Activated CD4-positive, alpha-beta memory T cell treated with anti-CD3 and anti-CD28 coated beads for 36 hours (primary cell): ENCODE results near the gene SSRP1. TPM values are rescaled to one million over a fixed set of nuclear protein-coding genes. Genes with fewer than 3 reads are reported as not detected.

ENCODE experiments used
- CTCF ChIA-PET: fragments of 350-600 bp; sonication (Branson Sonifier 250); formaldehyde crosslinking; loops from one replicate; lab custom pipeline; 2021; ENCODE audit warnings: antibody characterized with exemption, inconsistent platforms; lab: Charles Lee
- POLR2A ChIA-PET: fragments of 350-600 bp; sonication (Branson Sonifier 250); formaldehyde crosslinking; loops from one replicate; lab custom pipeline; 2021; ENCODE audit warnings: antibody characterized with exemption; lab: Charles Lee
- DNase-seq: peaks from one replicate; pipeline ENCODE4 v3.0.0-alpha.2; 2020
- H3K27ac Mint-ChIP-seq: one replicate; pipeline ENCODE4 v1.8.0; 2021; ENCODE audit warnings: mixed read lengths
- H3K27me3 Mint-ChIP-seq: one replicate; pipeline ENCODE4 v1.8.0; 2021; ENCODE audit warnings: mixed read lengths
- H3K36me3 Mint-ChIP-seq: one replicate; pipeline ENCODE4 v1.8.0; 2021; ENCODE audit warnings: mixed read lengths
- H3K4me1 Mint-ChIP-seq: one replicate; pipeline ENCODE4 v1.8.0; 2021; ENCODE audit warnings: low read depth, mixed read lengths
- H3K4me3 Mint-ChIP-seq: one replicate; pipeline ENCODE4 v1.8.0; 2021; ENCODE audit warnings: mild to moderate bottlenecking, mixed read lengths
- H3K9me3 Mint-ChIP-seq: one replicate; pipeline ENCODE4 v1.8.0; 2021; ENCODE audit warnings: mixed read lengths
- intact Hi-C: fragments of 100-400 bp; cut with micrococcal nuclease; formaldehyde crosslinking; loops from one replicate; pipeline ENCODE4 v1.15.1; 2023
- total RNA-seq, 2 experiments: library from RNA; stranded (reverse); gene quantifications; one replicate each; pipeline ENCODE4 v1.2.3, GENCODE V29; 2021

The SSRP1 gene, protein sequence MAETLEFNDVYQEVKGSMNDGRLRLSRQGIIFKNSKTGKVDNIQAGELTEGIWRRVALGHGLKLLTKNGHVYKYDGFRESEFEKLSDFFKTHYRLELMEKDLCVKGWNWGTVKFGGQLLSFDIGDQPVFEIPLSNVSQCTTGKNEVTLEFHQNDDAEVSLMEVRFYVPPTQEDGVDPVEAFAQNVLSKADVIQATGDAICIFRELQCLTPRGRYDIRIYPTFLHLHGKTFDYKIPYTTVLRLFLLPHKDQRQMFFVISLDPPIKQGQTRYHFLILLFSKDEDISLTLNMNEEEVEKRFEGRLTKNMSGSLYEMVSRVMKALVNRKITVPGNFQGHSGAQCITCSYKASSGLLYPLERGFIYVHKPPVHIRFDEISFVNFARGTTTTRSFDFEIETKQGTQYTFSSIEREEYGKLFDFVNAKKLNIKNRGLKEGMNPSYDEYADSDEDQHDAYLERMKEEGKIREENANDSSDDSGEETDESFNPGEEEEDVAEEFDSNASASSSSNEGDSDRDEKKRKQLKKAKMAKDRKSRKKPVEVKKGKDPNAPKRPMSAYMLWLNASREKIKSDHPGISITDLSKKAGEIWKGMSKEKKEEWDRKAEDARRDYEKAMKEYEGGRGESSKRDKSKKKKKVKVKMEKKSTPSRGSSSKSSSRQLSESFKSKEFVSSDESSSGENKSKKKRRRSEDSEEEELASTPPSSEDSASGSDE
- total RNA-seq: 100 to 1,000 TPM; 256 to 262 TPM

- intact Hi-C loops: loop anchor here (1.0 to 5.0 kb wide), 6 partner anchors 10 to 331 kb away; partner anchors contain the start of genes SLC43A3, TIMM10, UBE2L6 and YPEL4
- Mint-ChIP-seq H3K27me3 (no peaks in the 10 kb centered on the region), H3K27ac (peak within 1 kb of the TSS; percentile 98), H3K4me1 (peaks cover 47% of the 10 kb centered on the region), H3K36me3 (peaks cover 36% of the 10 kb centered on the region), H3K9me3 (no peaks in the 10 kb centered on the region), H3K4me3 (peak within 1 kb of the TSS; percentile 91)
- CTCF ChIA-PET: interaction anchor here (1.1 to 4.8 kb wide), 7 partner anchors 10 to 495 kb away, joined by 3 to 28 read pairs (median 4); partner anchors contain the start of genes RTN4RL2 and TNKS1BP1
- peak; percentile 92 for DNase-seq
- POLR2A ChIA-PET: interaction anchor here (0.6 to 2.5 kb wide), 8 partner anchors 10 to 406 kb away, joined by 3 to 30 read pairs (median 4); partner anchors contain the start of genes SELENOH, SLC43A1 and TNKS1BP1
Measured at GRCh38 chr11:57335343-57336110, at the start of gene SSRP1. Gene SSRP1, minus strand, starts transcription at chr11:57335892. Its CDS starts 771 bp downstream, at chr11:57335121.

DNA sequence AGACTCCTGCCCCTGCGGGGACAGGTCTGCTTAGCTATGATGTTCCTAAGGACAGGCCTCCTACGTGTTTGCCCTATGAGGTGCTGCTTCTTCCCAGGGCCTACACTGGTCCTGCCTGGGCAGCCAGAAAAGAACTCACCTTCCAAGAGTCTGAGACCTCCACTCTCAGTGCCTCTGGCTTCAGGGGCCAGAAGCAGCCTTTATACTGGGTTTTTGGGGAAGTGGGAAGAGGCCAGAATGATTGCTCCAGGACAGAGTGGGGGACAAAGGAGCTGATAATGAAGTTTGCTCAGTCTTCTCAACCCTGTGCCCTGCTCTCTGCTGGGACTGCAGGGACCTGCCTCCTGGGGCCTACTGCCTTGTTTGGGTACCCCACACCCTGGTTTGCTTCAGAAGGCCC, 45.3 kb upstream of the SSRP1 start, which contains the start of gene PRG3:
Gene PRG3 (minus strand): TSS at position 176 of the 400 bp plus-strand sequence. CDS start 442 bp downstream, outside the sequence.
- intact Hi-C loops: no loop called here
- POLR2A ChIA-PET: no interaction called here
- peaks cover 13% of the 10 kb centered on the region for H3K27me3 Mint-ChIP-seq
- H3K4me3 Mint-ChIP-seq: no peak within 1 kb of the TSS
- H3K27ac Mint-ChIP-seq: no peak within 1 kb of the TSS
- H3K9me3 Mint-ChIP-seq: no peaks in the 10 kb centered on the region
- CTCF ChIA-PET: interaction anchor here (1.0 kb wide), 1 partner anchor 31 kb away, joined by 3 read pairs; no protein-coding TSS in a partner anchor
- no peak for DNase-seq
- no peaks in the 10 kb centered on the region for H3K36me3 Mint-ChIP-seq
- H3K4me1 Mint-ChIP-seq: no peaks in the 10 kb centered on the region

GRCh38 chr11:57379732-57380131, 44.0 kb upstream of the SSRP1 start:
- Mint-ChIP-seq H3K27ac (no peak overlapping the region), H3K27me3 (peaks cover 13% of the 10 kb centered on the region), H3K36me3 (no peaks in the 10 kb centered on the region), H3K9me3 (no peaks in the 10 kb centered on the region), H3K4me3 (no peak overlapping the region), H3K4me1 (no peaks in the 10 kb centered on the region)
- ChIA-PET CTCF (interaction anchor here (0.8 to 1.4 kb wide), 3 partner anchors 30 to 113 kb away, joined by 3 read pairs; no protein-coding TSS in a partner anchor), POLR2A (no interaction called here)
- intact Hi-C loops: no loop called here
- DNase-seq: no peak

DNA sequence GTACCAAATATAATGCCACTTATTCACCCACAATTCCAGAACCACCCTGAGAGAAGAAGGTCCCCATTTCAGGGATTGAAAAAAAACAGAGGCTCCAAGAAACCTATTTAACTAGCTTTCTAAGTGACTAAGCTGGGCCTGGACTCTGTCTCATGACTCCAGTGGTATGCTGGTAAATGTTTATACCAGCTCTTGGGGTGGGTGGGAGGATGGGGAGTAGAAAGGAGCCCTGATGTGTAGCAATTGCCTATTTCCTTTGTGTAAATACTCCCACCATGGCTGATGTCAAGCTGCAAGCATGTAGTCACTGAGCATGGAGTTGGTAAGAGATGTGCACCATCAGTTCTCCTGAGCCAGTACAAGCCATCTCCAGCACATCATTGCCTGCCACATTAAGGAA, 42.5 kb upstream of the SSRP1 start:
- H3K4me1 Mint-ChIP-seq: no peaks in the 10 kb centered on the region
- no peaks in the 10 kb centered on the region for H3K9me3 Mint-ChIP-seq
- POLR2A ChIA-PET: no interaction called here
- no peak overlapping the region for H3K4me3 Mint-ChIP-seq
- CTCF ChIA-PET: interaction anchor here (0.6 kb wide), 1 partner anchor 47 kb away, joined by 3 read pairs; no protein-coding TSS in a partner anchor
- H3K27ac Mint-ChIP-seq: no peak overlapping the region
- no peak for DNase-seq
- intact Hi-C loops: no loop called here
- H3K27me3 Mint-ChIP-seq: peaks cover 13% of the 10 kb centered on the region
- no peaks in the 10 kb centered on the region for H3K36me3 Mint-ChIP-seq

GRCh38 chr11:57377107-57377506, 41.4 kb upstream of the SSRP1 start:
- H3K27ac Mint-ChIP-seq: no peak overlapping the region
- H3K4me3 Mint-ChIP-seq: no peak overlapping the region
- ChIA-PET CTCF (no interaction called here), POLR2A (no interaction called here)
- no peaks in the 10 kb centered on the region for H3K4me1 Mint-ChIP-seq
- peaks cover 13% of the 10 kb centered on the region for H3K27me3 Mint-ChIP-seq
- H3K9me3 Mint-ChIP-seq: no peaks in the 10 kb centered on the region
- no peak for DNase-seq
- H3K36me3 Mint-ChIP-seq: no peaks in the 10 kb centered on the region
- intact Hi-C loops: no loop called here

DNA sequence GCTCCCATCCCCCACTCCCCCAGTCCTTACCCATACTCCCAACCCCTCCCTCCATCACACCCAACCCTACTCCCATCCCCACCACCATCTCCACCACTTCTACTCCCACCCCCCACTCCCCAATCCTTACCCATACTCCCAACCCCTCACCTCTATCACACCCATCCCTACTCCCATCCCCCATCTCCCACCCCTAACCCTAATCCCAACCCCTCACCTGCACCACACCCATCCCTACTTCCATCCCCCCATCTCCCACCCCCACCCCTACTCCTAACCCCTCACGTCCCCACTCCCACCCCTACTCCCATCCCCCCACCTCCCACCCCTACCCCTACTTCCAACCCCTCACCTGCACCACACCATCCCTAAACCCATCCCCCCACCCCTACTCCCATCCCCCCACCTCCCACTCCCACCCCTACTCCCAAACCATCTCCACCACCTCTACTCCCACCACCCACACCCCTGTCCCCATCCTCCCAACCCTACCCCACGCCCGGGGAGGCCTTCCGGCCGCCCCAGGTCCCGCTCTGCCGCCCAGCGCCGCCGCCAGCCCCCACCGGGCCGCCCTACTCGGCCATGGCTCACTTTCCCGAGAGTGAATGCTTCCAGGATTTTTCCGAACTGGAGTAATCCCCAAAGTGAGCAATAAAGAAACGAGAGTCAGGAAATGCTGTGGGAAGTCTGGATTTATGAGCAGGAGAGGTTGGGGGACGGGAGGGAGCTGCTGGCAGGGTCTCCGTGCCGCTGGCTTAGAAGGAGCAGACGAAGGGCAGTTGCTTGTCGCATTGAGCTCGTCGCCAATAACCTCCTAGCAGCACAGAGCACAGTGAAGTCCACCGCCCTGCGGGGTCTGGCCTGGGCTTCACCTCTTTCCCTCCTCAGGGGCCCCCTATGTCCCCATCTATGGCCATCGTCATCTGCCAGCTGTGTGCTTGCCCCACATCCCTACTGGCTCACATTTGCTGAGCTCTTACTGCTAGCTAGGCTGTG, 40.7 kb upstream of the SSRP1 start:
- CTCF ChIA-PET: no interaction called here
- peaks cover 13% of the 10 kb centered on the region for H3K27me3 Mint-ChIP-seq

DNA sequence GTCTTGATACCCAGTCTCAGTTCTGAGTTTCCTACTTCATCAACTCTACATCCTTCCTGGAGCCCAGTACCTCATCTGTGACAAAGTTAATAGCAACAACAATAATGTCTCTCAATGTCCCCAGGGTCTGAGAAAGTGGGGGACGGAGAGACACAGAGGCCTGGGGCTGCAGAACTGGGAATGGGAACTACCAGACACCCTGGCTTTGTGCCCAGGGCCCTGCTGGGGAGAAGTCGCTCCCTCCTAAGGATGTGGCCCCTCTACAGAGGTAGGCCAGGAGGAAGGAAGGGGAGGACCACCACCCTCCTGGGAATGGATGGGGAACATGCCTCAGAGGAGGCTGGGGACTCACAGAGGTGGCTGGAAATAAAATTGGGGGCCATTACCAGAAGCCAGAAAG, 39.8 kb upstream of the SSRP1 start:
- peaks cover 13% of the 10 kb centered on the region for H3K27me3 Mint-ChIP-seq
- intact Hi-C loops: no loop called here
- no peaks in the 10 kb centered on the region for H3K36me3 Mint-ChIP-seq
- no peaks in the 10 kb centered on the region for H3K9me3 Mint-ChIP-seq
- CTCF ChIA-PET: no interaction called here
- H3K27ac Mint-ChIP-seq: no peak overlapping the region
- DNase-seq: no peak
- no peaks in the 10 kb centered on the region for H3K4me1 Mint-ChIP-seq
- H3K4me3 Mint-ChIP-seq: no peak overlapping the region
- POLR2A ChIA-PET: no interaction called here

More for the DNA sequence above, 40.7 kb upstream of the SSRP1 start:
- Mint-ChIP-seq H3K4me3 (no peak overlapping the region), H3K4me1 (no peaks in the 10 kb centered on the region), H3K9me3 (no peaks in the 10 kb centered on the region), H3K27ac (no peak overlapping the region), H3K36me3 (no peaks in the 10 kb centered on the region)
- DNase-seq: no peak
- intact Hi-C loops: no loop called here
- POLR2A ChIA-PET: no interaction called here

- DNase-seq: no peak
- H3K27me3 Mint-ChIP-seq: peaks cover 11% of the 10 kb centered on the region
- no peaks in the 10 kb centered on the region for H3K4me1 Mint-ChIP-seq
- H3K9me3 Mint-ChIP-seq: no peaks in the 10 kb centered on the region
- POLR2A ChIA-PET: no interaction called here
- intact Hi-C loops: no loop called here
- H3K4me3 Mint-ChIP-seq: no peak overlapping the region
- CTCF ChIA-PET: no interaction called here
- H3K27ac Mint-ChIP-seq: no peak overlapping the region
- no peaks in the 10 kb centered on the region for H3K36me3 Mint-ChIP-seq
Measured at GRCh38 chr11:57374966-57375365, 39.3 kb upstream of the SSRP1 start.

- intact Hi-C loops: no loop called here
- H3K36me3 Mint-ChIP-seq: no peaks in the 10 kb centered on the region
- POLR2A ChIA-PET: no interaction called here
- H3K27ac Mint-ChIP-seq: no peak overlapping the region
- peaks cover 4% of the 10 kb centered on the region for H3K27me3 Mint-ChIP-seq
- CTCF ChIA-PET: no interaction called here
- DNase-seq: no peak
- no peak overlapping the region for H3K4me3 Mint-ChIP-seq
- H3K4me1 Mint-ChIP-seq: no peaks in the 10 kb centered on the region
- no peaks in the 10 kb centered on the region for H3K9me3 Mint-ChIP-seq
Measured at GRCh38 chr11:57373146-57373545, 37.5 kb upstream of the SSRP1 start.

DNA sequence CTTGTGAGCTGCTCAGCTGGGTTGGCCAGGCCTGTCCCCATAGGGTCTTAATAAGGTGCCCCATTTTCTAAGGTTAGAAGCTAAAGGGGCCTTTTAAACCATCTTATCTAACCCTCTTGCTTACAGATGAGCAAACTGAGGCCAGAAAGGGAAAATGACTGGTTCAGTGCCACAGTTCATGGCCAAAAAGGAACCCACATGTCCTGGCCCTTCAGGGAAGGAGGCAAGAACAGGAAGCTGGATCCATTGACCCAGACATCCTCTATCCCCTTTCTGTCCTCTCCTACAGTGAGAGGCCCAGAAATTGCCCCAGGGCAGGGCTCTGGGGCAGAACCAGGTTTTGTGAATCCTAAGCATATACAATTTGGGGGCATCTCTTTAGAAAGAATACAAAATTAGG, 35.2 kb upstream of the SSRP1 start:
- H3K27ac Mint-ChIP-seq: no peak overlapping the region
- H3K9me3 Mint-ChIP-seq: no peaks in the 10 kb centered on the region
- H3K4me1 Mint-ChIP-seq: no peaks in the 10 kb centered on the region
- H3K36me3 Mint-ChIP-seq: no peaks in the 10 kb centered on the region
- POLR2A ChIA-PET: no interaction called here
- DNase-seq: no peak
- no peak overlapping the region for H3K4me3 Mint-ChIP-seq
- CTCF ChIA-PET: interaction anchor here (0.8 kb wide), 1 partner anchor 21 kb away, joined by 3 read pairs; no protein-coding TSS in a partner anchor
- H3K27me3 Mint-ChIP-seq: no peaks in the 10 kb centered on the region
- intact Hi-C loops: no loop called here

- no peaks in the 10 kb centered on the region for H3K36me3 Mint-ChIP-seq
- no peak for DNase-seq
- ChIA-PET CTCF (no interaction called here), POLR2A (no interaction called here)
- no peaks in the 10 kb centered on the region for H3K9me3 Mint-ChIP-seq
- intact Hi-C loops: no loop called here
- H3K4me3 Mint-ChIP-seq: no peak overlapping the region
- no peaks in the 10 kb centered on the region for H3K27me3 Mint-ChIP-seq
- no peak overlapping the region for H3K27ac Mint-ChIP-seq
- no peaks in the 10 kb centered on the region for H3K4me1 Mint-ChIP-seq
Measured at GRCh38 chr11:57370251-57370650, 34.6 kb upstream of the SSRP1 start.
